H9 (cell line): ENCODE results near the gene PAK2. TPM values are rescaled to one million over a fixed set of nuclear protein-coding genes. Genes with fewer than 3 reads are reported as not detected.
A peak's percentile ranks its signal among the peaks of the same experiment; 100 is the strongest.

Experiments
- DNase-seq: peaks from one replicate; pipeline ENCODE4 v3.0.0-alpha.2; 2017
- H2AFZ ChIP-seq: one replicate; pipeline ENCODE4 v1.6.1; 2013; ENCODE audit warnings: mild to moderate bottlenecking, low read length, control low read depth, moderate library complexity
- H2AK5ac ChIP-seq: 2 replicates; pipeline ENCODE4 v1.6.1; 2013; ENCODE audit warnings: low read length, control low read depth, mixed read lengths; ENCODE audit not compliant: insufficient read length
- H2BK120ac ChIP-seq: one replicate; pipeline ENCODE4 v1.6.1; 2013; ENCODE audit warnings: low read depth, mild to moderate bottlenecking, low read length, control low read depth, inconsistent platforms; ENCODE audit not compliant: poor library complexity, severe bottlenecking
- H2BK12ac ChIP-seq: 2 replicates; pipeline ENCODE4 v1.6.1; 2013; ENCODE audit warnings: low read length, control low read depth, mixed read lengths, low read depth; ENCODE audit not compliant: insufficient read length
- H2BK15ac ChIP-seq: 2 replicates; pipeline ENCODE4 v1.6.1; 2013; ENCODE audit warnings: low read depth, low read length, control low read depth
- H2BK20ac ChIP-seq: one replicate; pipeline ENCODE4 v1.6.1; 2013; ENCODE audit warnings: low read depth, mild to moderate bottlenecking, low read length, control low read depth, inconsistent platforms; ENCODE audit not compliant: poor library complexity, severe bottlenecking
- H2BK5ac ChIP-seq: 2 replicates; pipeline ENCODE4 v1.6.1; 2013; ENCODE audit warnings: low read length, control low read depth, mixed read lengths; ENCODE audit not compliant: insufficient read length
- H3K14ac ChIP-seq: 2 replicates; pipeline ENCODE4 v1.6.1; 2013; ENCODE audit warnings: low read length, control low read depth; ENCODE audit not compliant: insufficient read depth
- H3K18ac ChIP-seq: 2 replicates; pipeline ENCODE4 v1.6.1; 2013; ENCODE audit warnings: low read depth, mild to moderate bottlenecking, mixed read lengths, low read length, control low read depth; ENCODE audit not compliant: insufficient read length
- H3K23ac ChIP-seq: 2 replicates; pipeline ENCODE4 v1.6.1; 2013; ENCODE audit warnings: low read length, control low read depth, mixed read lengths, low read depth; ENCODE audit not compliant: insufficient read length
- H3K23me2 ChIP-seq: 2 replicates; pipeline ENCODE4 v1.6.1; 2013; ENCODE audit warnings: low read depth, mild to moderate bottlenecking, mixed read lengths, low read length, control low read depth; ENCODE audit not compliant: insufficient read length, poor library complexity, severe bottlenecking
- H3K27ac ChIP-seq: 2 replicates; pipeline ENCODE4 v1.5.1; 2013; ENCODE audit warnings: low read length, control low read depth, mixed read lengths, low read depth; ENCODE audit not compliant: insufficient read length
- H3K27me3 ChIP-seq: 2 replicates; pipeline ENCODE4 v1.6.1; 2013; ENCODE audit warnings: low read length, control low read depth, inconsistent platforms; ENCODE audit not compliant: insufficient read depth
- H3K4ac ChIP-seq: 2 replicates; pipeline ENCODE4 v1.6.1; 2013; ENCODE audit warnings: low read depth, mild to moderate bottlenecking, control low read depth, inconsistent platforms, low read length, moderate library complexity
- H3K4me1 ChIP-seq: 2 replicates; pipeline ENCODE4 v1.6.1; 2013; ENCODE audit warnings: low read length, control low read depth, inconsistent platforms; ENCODE audit not compliant: insufficient read depth
- H3K4me2 ChIP-seq: 2 replicates; pipeline ENCODE4 v1.6.1; 2013; ENCODE audit warnings: low read length, control low read depth, mixed read lengths; ENCODE audit not compliant: insufficient read length, insufficient read depth
- H3K56ac ChIP-seq: 2 replicates; pipeline ENCODE4 v1.6.1; 2013; ENCODE audit warnings: low read depth, mild to moderate bottlenecking, mixed read lengths, low read length, control low read depth; ENCODE audit not compliant: insufficient read length
- H3K79me1 ChIP-seq: 2 replicates; pipeline ENCODE4 v1.6.1; 2013; ENCODE audit warnings: low read depth, mild to moderate bottlenecking, moderate library complexity, low read length, control low read depth, inconsistent platforms; ENCODE audit not compliant: insufficient read depth, poor library complexity, severe bottlenecking
- H3K79me2 ChIP-seq: 2 replicates; pipeline ENCODE4 v1.6.1; 2013; ENCODE audit warnings: low read length, control low read depth, inconsistent platforms; ENCODE audit not compliant: insufficient read depth
- H3K9ac ChIP-seq: 2 replicates; pipeline ENCODE4 v1.6.1; 2013; ENCODE audit warnings: low read length, control low read depth, mixed read lengths; ENCODE audit not compliant: insufficient read length; ENCODE audit errors: extremely low read depth
- H3K9me3 ChIP-seq: one replicate; pipeline ENCODE4 v1.6.1; 2013; ENCODE audit warnings: low read depth, low read length, inconsistent platforms; ENCODE audit not compliant: control insufficient read depth
- H3T11ph ChIP-seq: one replicate; pipeline ENCODE4 v1.6.1; 2013; ENCODE audit warnings: mild to moderate bottlenecking, low read length, control low read depth, inconsistent platforms
- H4K20me1 ChIP-seq: one replicate; pipeline ENCODE4 v1.6.1; 2013; ENCODE audit not compliant: control insufficient read depth, insufficient read length, insufficient read depth
- H4K5ac ChIP-seq: 2 replicates; pipeline ENCODE4 v1.6.1; 2013; ENCODE audit warnings: low read depth, mild to moderate bottlenecking, mixed read lengths, low read length, control low read depth; ENCODE audit not compliant: insufficient read length
- H4K8ac ChIP-seq: replicated peaks from 2 replicates; pipeline ENCODE4 v1.6.1; 2013; ENCODE audit warnings: low read length, control low read depth, mixed read lengths, low read depth; ENCODE audit not compliant: insufficient read length
- H4K91ac ChIP-seq: 2 replicates; pipeline ENCODE4 v1.6.1; 2013; ENCODE audit warnings: low read depth, mild to moderate bottlenecking, moderate library complexity, mixed read lengths, low read length, control low read depth; ENCODE audit not compliant: insufficient read length
- H3K27ac Mint-ChIP-seq, 3 experiments: 2 replicates in 2 of 3; 3 replicates in 1 of 3; pipeline ENCODE4 v1.8.0; 2020 to 2021; ENCODE audit warnings: mixed read lengths in 3 of 3, mild to moderate bottlenecking in 1 of 3, moderate library complexity in 1 of 3
- H3K27me3 Mint-ChIP-seq: 2 replicates; pipeline ENCODE4 v1.8.0; 2021; ENCODE audit warnings: low read depth, mild to moderate bottlenecking, moderate library complexity, mixed read lengths
- H3K36me3 Mint-ChIP-seq, 3 experiments: 2 replicates in 2 of 3; 3 replicates in 1 of 3; pipeline ENCODE4 v1.8.0; 2020 to 2021; ENCODE audit warnings: low read depth in 3 of 3, mixed read lengths in 3 of 3; ENCODE audit not compliant: insufficient read depth in 1 of 3
- H3K4me1 Mint-ChIP-seq, 2 experiments: 2 replicates each; pipeline ENCODE4 v1.8.0; 2020; ENCODE audit warnings: mixed read lengths in 2 of 2
- H3K4me3 Mint-ChIP-seq, 2 experiments: 2 replicates in 1 of 2; 3 replicates in 1 of 2; pipeline ENCODE4 v1.8.0; 2020 to 2021; ENCODE audit warnings: mild to moderate bottlenecking in 2 of 2, mixed read lengths in 2 of 2, moderate library complexity in 1 of 2
- H3K9me3 Mint-ChIP-seq, 2 experiments: 2 replicates in 1 of 2; 3 replicates in 1 of 2; pipeline ENCODE4 v1.8.0; 2020; ENCODE audit warnings: mild to moderate bottlenecking in 2 of 2, mixed read lengths in 2 of 2, moderate library complexity in 1 of 2
- CTCF ChIP-seq: fragments of 200-600 bp; sonication (generic); conservative IDR thresholded peaks from 3 replicates; pipeline ENCODE4 v1.8.0; 2021; ENCODE audit warnings: antibody characterized with exemption, mild to moderate bottlenecking
- WGBS: extraction: QIAGEN DNeasy Blood & Tissue Kit; methylation state at CpG from one replicate; pipeline ENCODE4 v1.1.7; 2013; ENCODE audit warnings: missing lambda C conversion rate, low lambda C conversion rate, mixed read lengths; ENCODE audit not compliant: insufficient read length; ENCODE audit errors: extremely low coverage; 5-methylcytosine and 5-hydroxymethylcytosine counted together
- total RNA-seq: library from RNA; stranded (reverse); gene quantifications from 2 replicates; pipeline ENCODE4 v1.2.1, GENCODE V29; 2021

The PAK2 gene
- total RNA-seq, 1 experiment from 2014 or later: 65.7 TPM

DNA sequence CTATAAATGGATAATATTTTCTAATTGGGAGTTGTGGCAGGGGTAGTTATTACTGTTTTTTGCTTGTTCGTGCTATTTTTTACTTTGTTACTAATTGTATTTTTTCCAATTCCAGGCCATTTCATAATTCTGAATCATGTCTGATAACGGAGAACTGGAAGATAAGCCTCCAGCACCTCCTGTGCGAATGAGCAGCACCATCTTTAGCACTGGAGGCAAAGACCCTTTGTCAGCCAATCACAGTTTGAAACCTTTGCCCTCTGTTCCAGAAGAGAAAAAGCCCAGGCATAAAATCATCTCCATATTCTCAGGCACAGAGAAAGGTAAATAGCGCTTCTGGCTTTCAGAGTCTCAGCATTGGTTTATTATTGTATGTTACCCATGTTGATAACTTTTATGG, 42.9 kb downstream of the PAK2 start:
- no peak overlapping the region for H3K14ac ChIP-seq
- no peak overlapping the region for H3K56ac ChIP-seq
- no peak for TF ChIP-seq CTCF
- no peak overlapping the region for H2BK15ac ChIP-seq
- WGBS: no CpG with 5 or more reads among the region's 4 CpGs
- Mint-ChIP-seq H3K4me3 (no peak overlapping the region), H3K4me1 (peaks cover 7 to 12% of the 10 kb centered on the region in 2 experiments), H3K9me3 (peaks cover 12 to 36% of the 10 kb centered on the region in 2 experiments), H3K27me3 (no peaks in the 10 kb centered on the region), H3K36me3 (peaks cover 58 to 69% (median 63%) of the 10 kb centered on the region in 3 experiments), H3K27ac (peak overlapping the region in 1 of 3 experiments; percentile 25; a peak in 1 of 7 replicates)
- no peak overlapping the region for H3K23ac ChIP-seq
- H3T11ph ChIP-seq: no peak overlapping the region
- peaks cover 10% of the 10 kb centered on the region for H3K79me1 ChIP-seq
- no peak overlapping the region for H2BK120ac ChIP-seq
- H4K20me1 ChIP-seq: no peaks in the 10 kb centered on the region
- H4K8ac ChIP-seq: no peak overlapping the region
- no peaks in the 10 kb centered on the region for H3K9me3 ChIP-seq
- no peaks in the 10 kb centered on the region for H3K27me3 ChIP-seq
- H3K27ac ChIP-seq: no peak overlapping the region
- no peak overlapping the region for H2AFZ ChIP-seq
- DNase-seq: no peak
- H3K4me2 ChIP-seq: no peak overlapping the region
- no peak overlapping the region for H3K18ac ChIP-seq
- H2BK12ac ChIP-seq: no peak overlapping the region
- H4K5ac ChIP-seq: no peak overlapping the region
- H2BK20ac ChIP-seq: no peak overlapping the region
- H4K91ac ChIP-seq: no peak overlapping the region
- no peak overlapping the region for H3K9ac ChIP-seq
- no peak overlapping the region for H2BK5ac ChIP-seq
- H3K79me2 ChIP-seq: peaks cover 21% of the 10 kb centered on the region; the same call in 1 of the 2 replicates
- H2AK5ac ChIP-seq: no peak overlapping the region
- H3K4me1 ChIP-seq: 0 out of 2 replicates have a peak, but pooled peaks cover 1% of the 10 kb centered on the region
- no peaks in the 10 kb centered on the region for H3K23me2 ChIP-seq
- no peak overlapping the region for H3K4ac ChIP-seq
